ENCODE data around the gene RBM4B.

RBM4B gene

DNA sequence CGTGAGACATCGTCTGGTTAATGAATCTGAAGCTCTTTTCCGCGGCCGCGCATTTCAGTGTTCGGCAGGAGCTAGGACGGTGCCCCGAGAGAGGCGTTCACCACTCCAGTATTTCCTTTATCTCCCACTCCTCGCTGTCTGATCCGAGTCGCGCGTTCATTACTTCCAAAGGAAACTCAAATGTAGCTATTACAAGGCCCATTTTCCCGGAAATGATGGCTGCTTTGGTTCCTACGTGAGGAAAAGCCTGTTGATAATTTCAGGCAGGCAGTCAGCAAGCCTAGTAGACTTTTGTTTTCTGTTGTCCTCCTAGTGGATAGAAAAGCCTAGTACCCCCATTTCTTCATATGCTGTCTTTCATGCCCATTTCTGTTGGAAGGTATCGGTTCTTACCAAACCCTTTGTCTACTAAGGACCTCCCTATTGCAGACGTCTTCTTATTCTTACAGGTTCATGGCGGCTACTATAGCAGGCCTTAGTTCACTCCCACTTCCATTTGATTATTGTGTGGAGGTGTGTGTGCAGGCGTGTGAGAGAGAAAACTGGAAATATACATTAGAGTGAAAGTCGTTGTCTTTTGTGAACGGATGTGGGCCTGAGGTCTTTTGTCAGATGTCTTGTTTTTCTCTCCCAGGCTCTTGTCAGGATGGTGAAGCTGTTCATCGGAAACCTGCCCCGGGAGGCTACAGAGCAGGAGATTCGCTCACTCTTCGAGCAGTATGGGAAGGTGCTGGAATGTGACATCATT, 38.4 kb downstream of the RBM4B start:
- DNase-seq: no peak

DNA sequence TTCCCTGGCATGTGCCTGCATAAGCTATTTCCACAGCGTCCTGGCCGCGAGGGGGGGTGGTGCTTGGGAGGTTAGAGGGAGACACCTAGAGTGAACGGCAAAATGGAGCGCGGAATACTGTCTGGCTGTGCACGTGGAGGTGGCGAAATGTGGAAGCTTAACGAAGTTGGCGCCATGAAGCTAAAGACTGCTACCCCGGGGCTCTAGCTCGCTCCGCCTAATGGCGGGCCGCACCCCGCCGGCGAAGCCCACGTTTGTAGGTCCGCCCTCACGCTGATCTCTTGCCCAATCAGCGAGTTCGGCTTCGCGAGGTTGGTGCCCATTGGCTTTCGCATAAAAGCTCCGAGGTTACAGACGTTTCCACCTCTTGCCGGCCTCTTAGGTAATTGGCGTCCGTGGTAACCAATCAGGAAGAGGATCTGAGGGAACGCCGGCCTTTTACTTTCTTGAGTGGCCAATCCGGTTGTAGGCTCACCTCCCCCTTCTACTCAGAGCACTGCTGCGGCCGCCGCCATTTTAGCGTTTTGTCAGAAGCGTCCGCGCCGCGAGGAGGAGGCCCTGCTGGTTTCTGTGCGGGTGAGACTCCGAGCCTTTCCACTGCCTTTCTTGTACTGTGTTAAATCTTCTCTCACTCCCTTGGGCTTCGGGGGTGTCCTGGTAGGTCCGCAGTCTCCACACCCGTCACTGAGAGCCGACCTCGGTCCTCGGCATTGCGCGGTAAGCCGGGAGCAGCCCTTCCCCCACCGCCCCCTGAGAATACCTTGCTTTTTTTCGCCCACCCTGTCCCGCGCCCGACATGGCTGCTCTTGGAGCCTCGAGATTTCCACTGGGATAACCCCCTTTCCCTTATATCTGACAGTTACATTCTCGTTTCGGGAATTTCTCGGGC, 39.3 kb downstream of the RBM4B start, which contains the start of gene RBM4:
Gene RBM4 (plus strand): TSS at position 527 of the 889 bp plus-strand sequence. CDS start 1,009 bp downstream, outside the sequence.
- peak; percentile 100 for DNase-seq

DNA sequence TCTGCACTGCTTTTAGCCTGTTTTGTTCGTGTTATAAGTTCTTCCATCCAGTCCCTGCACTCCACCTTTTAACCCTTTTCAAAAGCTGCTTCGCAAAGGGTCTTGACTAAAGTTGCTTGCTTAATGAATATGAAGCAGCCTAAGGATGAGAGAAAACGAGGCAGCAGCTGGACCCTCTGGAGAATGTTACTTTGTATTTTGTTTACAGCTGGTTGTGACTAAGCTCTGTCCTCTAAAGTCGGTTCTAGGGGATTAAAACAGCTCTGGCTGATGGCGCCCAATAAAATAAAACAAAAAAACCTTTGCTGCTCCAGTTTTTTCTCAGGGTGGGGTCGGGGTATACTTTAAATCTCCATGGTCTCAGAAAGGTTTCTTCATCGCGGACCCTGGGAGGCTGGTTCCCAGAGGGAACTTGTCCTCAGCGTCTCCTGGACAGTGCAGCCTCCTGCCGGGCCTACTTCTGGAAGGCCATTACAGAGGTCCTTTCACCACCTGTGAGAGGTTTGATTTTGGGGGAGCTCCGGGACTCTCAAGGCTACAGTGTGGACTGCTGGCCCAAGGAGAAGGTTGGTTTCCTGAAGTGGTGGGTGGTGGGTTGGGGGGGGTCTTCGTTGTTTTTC, 40.0 kb downstream of the RBM4B start:
- no peak for DNase-seq

DNA sequence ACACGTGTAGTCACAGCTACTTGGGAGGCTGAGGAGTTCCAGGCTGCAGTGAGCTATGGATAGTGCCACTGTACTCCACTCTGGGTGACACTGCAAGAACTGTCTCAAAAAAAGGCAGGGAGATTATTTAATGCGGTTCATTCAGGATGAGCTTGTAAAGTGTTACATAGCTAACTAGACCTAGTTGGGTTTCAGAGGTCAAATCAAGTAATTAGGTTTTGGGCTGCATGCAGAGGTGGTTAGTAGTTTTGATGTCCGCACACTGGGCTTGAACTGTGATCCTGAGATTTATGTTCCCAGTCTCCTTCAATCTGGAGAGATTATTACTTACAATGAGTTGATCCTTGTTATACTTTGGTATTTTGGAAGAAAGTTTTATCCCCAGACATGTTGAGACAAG, 41.3 kb downstream of the RBM4B start:
- DNase-seq: no peak

DNA sequence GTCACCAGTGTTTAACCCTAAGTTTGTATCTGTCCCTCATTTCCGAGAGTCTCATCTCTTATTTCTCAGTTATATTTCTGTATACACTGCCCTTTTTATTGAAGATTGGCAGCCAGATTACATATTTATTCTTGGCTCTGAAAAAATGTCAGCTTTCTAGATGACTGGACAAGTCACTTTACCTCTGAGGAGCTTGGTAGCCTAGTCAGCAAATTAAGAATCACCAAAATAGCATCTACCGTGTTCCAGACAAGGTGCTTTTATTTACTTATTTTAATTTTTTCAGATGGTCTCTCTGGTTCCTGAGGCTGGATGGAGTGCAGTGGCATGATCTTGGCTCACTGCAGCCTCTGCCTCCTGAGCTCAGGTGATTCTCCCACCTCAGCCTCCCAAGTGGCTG, 44.7 kb downstream of the RBM4B start:
- no peak for DNase-seq

DNA sequence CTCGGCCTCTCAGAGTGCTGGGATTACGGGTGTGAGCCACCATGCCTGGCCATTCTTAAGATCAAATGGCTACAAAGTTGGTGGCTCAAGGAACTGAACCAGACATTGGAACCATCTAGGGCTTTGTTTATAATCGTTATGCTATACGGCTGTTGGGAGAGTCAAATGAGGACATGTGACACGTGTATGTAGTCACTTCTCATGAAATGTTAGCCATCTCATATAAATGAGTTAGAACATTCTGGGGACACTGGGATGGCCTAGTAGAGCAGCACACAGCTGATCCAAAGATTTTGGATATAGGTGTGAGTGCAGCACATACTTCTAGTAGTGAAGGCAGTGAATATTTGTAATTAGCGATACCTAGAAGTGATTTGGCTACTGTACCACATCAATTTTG, 45.8 kb downstream of the RBM4B start:
- no peak for DNase-seq

GRCh38 chr11:66629356-66629755, 48.3 kb downstream of the RBM4B start:
- DNase-seq: no peak

DNA sequence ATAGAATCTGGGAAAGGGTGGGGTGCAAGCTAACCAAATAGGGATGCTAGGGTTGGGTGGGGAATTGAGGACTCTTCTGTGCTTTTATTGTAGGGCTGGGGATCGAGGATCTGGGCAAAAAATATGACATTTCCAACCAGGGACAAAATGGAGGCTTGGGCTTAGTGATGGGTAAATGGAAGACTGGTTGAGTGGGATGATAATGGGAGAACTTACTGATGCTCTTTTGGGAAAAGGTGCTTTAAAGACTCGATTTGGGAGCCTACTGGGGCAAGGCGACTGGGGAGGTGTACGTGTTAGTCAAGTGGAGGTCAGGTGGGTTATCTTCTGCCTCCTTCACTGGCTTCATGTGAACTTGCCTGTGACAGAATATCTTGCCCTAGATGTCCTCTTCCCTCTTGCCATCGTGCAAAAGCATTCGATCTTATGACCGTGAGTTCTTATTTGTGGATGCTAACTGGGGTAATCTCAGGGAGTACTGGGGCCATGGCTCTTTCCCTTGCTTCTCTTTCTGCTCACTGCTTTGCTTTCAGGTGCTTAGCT, 49.6 kb downstream of the RBM4B start:
- no peak for DNase-seq

DNA sequence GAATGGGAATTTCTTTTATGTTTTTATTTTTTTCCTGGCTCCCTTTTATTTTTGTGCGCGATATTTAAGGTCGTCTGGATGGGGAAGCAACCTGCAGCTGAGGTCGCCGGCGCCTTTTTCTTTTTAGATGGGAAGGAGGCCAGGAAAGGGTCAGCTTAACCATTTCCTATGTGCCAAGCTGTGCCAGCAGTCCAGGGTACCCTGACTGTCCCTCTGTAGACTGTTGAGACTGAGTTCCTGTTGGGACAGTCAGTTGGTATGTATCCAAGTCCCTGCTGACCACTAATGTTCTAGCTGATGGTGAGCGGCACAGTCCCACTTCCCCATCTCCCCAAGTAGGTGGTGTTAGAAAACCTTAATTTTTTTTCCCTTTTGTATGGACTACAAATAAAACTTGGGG, 50.8 kb downstream of the RBM4B start:
- DNase-seq: no peak

- no peak for DNase-seq
These were observed 51.3 kb downstream of the RBM4B start for GRCh38 chr11:66626382-66626781.

GRCh38 chr11:66625752-66626149, 51.9 kb downstream of the RBM4B start:
- DNase-seq: no peak

DNA sequence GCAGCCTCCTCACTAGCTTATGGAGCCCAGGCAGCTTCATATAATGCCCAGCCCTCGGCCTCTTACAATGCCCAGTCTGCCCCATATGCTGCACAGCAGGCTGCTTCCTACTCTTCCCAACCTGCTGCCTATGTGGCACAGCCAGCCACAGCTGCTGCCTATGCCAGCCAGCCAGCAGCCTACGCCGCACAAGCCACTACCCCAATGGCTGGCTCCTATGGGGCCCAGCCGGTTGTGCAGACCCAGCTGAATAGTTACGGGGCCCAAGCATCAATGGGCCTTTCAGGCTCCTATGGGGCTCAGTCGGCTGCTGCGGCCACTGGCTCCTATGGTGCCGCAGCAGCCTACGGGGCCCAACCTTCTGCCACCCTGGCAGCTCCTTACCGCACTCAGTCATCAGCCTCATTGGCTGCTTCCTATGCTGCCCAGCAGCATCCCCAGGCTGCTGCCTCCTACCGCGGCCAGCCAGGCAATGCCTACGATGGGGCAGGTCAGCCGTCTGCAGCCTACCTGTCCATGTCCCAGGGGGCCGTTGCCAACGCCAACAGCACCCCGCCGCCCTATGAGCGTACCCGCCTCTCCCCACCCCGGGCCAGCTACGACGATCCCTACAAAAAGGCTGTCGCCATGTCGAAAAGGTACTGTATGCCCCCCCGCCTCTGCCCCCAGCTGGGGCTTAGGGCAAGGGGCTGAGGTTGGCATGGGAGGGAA, 52.5 kb downstream of the RBM4B start:
- no peak for DNase-seq

GRCh38 chr11:66624450-66624849, 53.2 kb downstream of the RBM4B start:
- no peak for DNase-seq

- DNase-seq: no peak
These were observed 58.6 kb downstream of the RBM4B start for GRCh38 chr11:66619080-66619554.

DNA sequence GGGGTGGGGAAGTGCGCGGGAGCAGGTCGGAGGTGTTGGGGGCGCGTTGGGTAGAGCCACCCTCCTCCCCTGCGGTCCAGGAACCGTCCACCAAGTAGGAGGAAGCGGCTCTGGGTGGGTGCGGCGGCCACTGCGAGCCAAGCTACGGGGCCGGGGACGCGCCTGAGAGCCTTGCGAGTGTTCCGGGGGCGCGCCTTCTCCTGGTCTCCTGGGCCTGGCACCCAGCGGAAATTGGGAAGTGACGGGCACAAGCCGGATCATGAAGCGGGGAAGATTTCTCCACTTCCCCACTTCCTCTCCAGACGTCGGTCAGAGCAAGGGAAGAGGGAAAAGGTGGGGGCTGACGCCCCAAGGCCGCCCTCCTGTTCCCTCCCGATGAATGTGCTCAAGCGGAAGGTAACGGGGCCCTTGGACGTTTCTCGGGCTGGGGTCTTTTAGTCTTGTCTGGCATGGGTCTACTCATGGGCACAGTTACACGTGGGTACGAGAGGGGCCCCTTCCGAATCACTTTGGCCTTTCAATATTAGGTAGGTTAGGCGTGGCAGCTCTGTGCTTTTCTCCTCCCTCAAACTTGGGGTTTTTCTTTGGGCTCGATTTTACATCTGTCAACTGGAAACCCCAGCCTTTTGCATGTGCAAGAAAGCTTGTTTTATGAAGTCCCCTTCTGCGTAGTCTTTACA, 60.4 kb downstream of the RBM4B start:
- DNase-seq: no peak

- DNase-seq: peak; percentile 98
These were observed 61.1 kb downstream of the RBM4B start, which contains the start of gene RBM14 for GRCh38 chr11:66616379-66617154. Gene RBM14, plus strand, starts transcription at chr11:66616630. Its CDS starts 91 bp downstream, at chr11:66616721.

Data from COR-L47 (cell line).